GM21723 (cell line): ENCODE data around the gene ESRRA.

Source experiments
- ATAC-seq: cut with Tn5 transposase; IDR thresholded peaks from one replicate; pipeline ENCODE4 v1.9.1; 2021; ENCODE audit warnings: mild to moderate bottlenecking, moderate library complexity; ENCODE audit not compliant: unreplicated experiment

ESRRA gene

GRCh38 chr11:64305075-64305690 lies at the start of gene ESRRA:
Gene ESRRA, plus strand, starts transcription at chr11:64305524. Its CDS starts 1,656 bp downstream, at chr11:64307180.
- peak; percentile 69 for ATAC-seq

GRCh38 chr11:64256300-64256699 lies 49.0 kb upstream of the ESRRA start:
- ATAC-seq = no peak

DNA sequence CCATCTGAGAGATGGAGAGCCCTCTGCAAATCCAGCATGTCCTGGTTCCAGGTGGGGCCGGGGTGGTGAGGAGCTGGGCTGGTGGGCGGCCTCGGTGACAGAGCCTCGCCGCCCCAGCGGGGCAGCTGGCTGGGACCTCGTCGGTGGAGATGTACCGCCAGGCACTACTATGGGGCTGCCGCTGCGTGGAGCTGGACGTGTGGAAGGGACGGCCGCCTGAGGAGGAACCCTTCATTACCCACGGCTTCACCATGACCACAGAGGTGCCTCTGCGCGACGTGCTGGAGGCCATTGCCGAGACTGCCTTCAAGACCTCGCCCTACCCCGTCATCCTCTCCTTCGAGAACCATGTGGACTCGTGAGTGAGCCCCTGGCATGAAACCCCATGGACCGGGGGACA lies 47.0 kb upstream of the ESRRA start:
- ATAC-seq = no peak

DNA sequence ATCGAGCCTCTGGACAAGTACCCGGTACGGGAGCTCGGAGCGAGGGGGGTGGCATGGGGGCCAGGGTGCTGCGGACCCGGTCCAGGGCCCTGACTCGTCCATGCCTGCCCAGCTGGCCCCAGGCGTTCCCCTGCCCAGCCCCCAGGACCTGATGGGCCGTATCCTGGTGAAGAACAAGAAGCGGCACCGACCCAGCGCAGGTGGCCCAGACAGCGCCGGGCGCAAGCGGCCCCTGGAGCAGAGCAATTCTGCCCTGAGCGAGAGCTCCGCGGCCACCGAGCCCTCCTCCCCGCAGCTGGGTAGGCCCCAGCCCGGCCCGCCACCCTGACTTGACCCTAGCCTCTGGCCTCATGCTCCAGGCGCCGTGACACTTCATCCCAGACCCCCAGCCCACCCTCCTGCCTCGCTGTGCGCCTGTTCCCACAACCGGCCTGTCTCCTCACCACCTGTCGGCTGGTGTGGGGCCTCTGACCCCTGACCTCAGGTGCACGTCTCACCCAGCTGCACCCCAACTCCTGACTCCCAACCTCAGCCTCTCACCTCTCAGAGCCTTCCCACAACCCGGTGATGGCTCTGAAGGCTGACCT lies 46.3 kb upstream of the ESRRA start:
- no peak for ATAC-seq

DNA sequence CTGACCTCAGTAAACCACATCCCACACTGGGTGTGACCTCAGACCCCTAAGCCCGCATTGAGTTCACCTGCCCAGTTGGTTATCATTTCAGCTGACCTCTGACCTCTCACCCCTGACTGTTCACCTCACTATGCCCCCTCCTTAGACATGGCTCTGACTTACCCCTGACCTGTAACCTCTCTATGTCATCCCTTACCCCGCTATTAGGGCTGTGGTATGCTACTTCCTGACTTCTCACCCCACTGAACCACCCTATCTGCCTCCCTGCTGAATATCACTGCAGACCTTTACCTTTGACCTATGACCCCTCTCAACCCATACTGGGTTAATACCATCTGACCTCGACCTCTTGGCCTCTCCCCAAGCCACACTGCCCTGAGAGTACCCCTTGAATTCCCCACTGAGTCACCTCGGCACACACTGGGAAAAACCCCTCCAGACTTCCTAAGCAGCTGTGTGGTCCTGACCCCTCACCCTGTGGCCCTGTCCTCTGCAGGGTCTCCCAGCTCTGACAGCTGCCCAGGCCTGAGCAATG lies 45.7 kb upstream of the ESRRA start:
- ATAC-seq = no peak

GRCh38 chr11:64260147-64260708 lies 45.1 kb upstream of the ESRRA start:
- no peak for ATAC-seq

GRCh38 chr11:64261556-64262080 lies 43.7 kb upstream of the ESRRA start:
- ATAC-seq = no peak

DNA sequence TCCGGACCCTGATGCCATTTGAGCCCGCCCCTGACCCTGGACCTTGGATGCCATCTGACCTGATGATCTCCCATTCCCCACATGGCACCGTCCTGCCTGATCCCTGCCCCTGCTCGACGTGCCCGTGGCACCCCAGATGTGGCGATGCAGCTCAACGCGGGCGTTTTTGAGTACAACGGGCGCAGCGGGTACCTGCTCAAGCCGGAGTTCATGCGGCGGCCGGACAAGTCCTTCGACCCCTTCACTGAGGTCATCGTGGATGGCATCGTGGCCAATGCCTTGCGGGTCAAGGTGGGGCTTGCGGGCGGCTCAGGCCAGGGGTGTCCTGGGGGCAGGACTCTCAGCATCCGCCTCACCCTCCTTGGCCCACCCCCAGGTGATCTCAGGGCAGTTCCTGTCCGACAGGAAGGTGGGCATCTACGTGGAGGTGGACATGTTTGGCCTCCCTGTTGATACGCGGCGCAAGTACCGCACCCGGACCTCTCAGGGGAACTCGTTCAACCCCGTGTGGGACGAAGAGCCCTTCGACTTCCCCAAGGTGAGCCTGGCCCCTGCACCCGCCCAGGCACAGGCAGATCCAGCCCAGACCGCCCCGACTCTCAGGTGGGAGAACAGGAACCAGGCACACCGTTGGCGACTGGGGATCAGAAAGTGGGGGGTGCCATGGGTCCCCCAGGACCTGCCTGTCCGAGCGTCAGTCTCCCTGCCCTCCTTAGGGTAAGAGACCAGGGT lies 42.9 kb upstream of the ESRRA start:
- no peak for ATAC-seq

DNA sequence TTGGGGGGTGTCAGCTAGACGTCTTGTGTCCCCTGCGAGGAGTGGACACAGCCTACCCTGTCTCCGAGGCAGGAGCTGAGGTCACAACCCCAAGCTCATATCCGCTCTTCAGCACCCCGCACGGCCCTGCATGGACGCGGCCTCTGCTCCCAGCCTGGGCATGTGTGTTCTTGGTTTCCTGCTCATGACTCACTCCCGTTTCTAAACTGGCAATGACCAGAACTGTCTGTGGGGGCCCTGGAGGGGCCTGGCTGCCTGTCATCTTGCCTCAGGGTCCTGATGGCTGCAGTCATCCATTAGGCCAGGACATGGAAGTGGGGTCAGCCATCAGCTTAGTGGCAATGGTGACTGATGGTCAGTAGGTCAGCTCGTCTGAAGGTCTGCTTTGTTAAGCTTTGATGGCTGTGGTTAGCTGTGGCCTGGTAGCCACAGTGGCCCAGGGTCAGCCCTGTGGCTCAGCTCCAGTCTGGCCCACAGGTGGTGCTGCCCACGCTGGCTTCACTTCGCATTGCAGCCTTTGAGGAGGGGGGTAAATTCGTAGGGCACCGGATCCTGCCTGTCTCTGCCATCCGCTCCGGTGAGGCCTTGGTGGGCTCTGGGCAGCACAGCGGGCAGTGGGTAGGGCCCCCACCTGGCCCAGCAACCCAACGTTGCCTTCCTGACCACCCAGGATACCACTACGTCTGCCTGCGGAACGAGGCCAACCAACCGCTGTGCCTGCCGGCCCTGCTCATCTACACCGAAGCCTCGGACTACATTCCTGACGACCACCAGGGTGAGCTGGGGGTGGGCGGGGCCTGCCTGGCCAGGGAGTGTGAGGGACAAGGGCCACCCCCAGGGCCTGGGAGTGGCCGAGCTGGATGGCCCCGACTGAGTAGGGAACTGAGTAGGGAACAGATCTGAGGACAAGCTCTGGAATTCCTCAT lies 42.0 kb upstream of the ESRRA start:
- no peak for ATAC-seq

GRCh38 chr11:64263947-64264317 lies 41.4 kb upstream of the ESRRA start:
- no peak for ATAC-seq

- no peak for ATAC-seq
Observed at GRCh38 chr11:64264371-64264852, 40.9 kb upstream of the ESRRA start.

DNA sequence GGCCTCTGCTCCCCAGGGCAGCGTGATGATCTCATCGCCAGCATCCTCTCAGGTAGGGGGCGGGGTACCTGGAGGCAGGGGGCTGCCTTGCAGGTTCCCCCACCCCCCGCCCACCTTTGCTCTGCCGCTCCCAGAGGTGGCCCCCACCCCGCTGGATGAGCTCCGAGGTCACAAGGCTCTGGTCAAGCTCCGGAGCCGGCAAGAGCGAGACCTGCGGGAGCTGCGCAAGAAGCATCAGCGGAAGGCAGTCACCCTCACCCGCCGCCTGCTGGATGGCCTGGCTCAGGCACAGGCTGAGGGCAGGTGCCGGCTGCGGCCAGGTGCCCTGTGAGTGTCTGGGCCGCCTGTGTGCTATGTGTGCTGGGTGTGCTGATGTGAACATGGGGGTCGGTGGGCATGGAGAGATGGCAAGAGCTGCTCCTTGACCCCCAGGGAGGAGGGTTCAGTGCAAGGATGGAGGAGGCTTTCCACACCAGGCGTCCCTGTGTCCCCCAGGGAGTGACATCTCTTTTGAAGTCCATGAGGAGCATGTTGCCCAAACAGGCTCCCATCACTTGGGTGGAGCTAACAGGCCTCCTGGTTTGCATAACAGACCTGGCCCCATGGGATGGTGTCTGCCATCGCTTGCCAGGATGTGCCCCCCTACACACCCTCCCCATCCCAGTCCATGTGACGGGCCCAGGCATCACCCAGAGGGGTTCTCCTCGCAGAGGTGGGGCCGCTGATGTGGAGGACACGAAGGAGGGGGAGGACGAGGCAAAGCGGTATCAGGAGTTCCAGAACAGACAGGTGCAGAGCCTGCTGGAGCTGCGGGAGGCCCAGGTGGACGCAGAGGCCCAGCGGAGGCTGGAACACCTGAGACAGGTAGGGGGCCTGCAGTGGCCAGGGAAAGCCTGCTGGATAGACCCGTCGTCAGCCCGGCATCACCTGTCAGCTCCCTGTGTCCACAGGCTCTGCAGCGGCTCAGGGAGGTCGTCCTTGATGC lies 39.9 kb upstream of the ESRRA start:
- ATAC-seq = no peak

DNA sequence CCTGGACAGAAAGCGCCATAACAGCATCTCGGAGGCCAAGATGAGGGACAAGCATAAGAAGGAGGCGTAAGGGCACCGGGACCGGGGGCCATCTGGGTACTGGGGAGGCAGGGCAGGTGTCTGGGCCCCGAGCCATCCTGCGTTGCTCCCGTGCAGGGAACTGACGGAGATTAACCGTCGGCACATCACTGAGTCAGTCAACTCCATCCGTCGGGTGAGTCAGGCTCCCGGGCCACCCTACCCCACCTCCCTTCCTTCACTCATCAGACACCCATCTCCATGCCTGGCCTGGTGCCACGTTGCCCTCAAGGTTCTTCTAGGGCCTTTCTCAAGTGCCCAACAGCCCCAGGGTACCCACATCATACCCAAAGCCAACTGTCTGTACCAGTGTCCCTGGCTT lies 39.0 kb upstream of the ESRRA start:
- no peak for ATAC-seq

DNA sequence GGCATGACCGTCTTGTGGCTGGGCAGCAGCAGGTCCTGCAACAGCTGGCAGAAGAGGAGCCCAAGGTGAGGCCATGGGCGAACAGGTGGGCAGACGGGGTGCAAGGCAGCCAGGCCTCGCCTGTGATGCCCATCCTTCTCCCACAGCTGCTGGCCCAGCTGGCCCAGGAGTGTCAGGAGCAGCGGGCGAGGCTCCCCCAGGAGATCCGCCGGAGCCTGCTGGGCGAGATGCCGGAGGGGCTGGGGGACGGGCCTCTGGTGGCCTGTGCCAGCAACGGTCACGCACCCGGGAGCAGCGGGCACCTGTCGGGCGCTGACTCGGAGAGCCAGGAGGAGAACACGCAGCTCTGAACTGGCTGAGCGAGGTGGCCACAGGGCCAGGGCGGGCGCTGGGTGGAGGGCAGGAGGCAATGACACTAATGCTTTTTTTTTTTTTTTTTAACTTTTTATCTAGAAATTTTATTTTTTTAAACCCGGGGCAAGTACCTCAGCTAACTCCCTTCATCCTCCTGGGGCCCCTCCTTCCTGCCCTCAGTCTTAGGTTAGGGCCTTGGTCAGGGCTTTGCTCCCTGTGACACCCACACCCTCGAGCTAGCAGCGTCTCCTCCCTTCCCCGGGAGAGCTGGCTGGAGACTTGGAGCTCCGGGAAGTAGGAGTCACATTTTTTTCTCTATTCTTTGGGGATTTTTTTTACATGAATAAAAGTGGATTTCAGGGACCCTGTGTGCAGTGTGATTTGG lies 37.9 kb upstream of the ESRRA start:
- no peak for ATAC-seq

DNA sequence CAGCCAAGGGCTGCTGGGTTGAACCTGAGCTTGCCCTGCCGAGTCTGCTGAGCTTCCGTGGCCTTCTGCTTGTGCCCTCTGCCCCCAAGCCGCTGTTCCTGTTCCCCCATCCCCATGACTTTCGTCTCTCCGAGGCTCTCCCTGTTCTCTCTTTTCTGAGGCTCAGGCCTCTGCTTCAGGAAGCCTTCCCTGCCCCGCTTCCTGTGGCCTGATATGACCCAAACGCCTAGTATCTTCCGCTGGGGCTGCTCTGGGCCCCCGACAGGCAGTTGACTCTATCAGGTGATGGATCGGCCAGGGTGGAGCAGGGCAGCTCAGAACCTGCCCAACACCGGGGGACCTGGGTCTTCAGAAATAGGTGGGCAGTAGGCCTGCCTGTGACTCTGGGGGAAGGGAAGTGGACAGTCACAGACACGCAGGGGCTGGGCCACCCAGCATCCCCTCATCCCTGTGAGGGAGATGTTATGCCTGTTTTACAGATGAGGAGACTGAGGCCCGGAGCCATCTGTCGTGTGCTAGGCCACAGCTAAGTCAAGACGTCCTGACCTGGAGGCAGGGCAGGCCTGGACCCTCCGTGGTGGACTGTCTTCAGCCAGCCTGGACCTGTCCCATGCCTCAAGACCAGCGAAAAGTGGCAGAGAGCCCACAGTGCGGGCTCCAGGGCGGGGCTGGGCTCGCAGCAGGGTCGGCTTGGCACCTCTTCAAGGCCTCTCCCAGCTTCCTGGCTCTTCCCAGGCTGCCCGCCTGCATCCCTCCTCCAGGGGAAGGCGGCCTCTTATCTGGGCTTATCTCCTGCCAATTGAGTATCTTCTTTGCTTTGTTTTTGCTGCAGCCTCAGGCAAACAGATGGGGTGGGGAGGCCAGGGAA lies 37.1 kb upstream of the ESRRA start:
- no peak for ATAC-seq

GRCh38 chr11:64268893-64269539 lies 36.3 kb upstream of the ESRRA start:
- ATAC-seq = peak; percentile 14
